Uterus (tissue), 2 donors: ENCODE data around the gene RAD23B.

Experiments used
- CTCF ChIP-seq, 4 experiments: fragments of 200-600 bp in 2 of 4; fragments of 450-650 bp in 2 of 4; sonication (generic) in 2 of 4; IDR thresholded peaks; one replicate each; pipeline ENCODE4 v1.5.1; 2016 to 2019; ENCODE audit warnings: antibody characterized with exemption in 4 of 4, mild to moderate bottlenecking in 2 of 4, moderate library complexity in 1 of 4
- POLR2A ChIP-seq, 2 donors: fragments of 450-650 bp; IDR thresholded peaks; one replicate each; pipeline ENCODE4 v1.6.1; 2016; ENCODE audit warnings: antibody characterized with exemption in 2 of 2, mild to moderate bottlenecking in 1 of 2, moderate library complexity in 1 of 2

GRCh38 chr9:107285286-107285685 is 2.2 kb downstream of the RAD23B start:
- TF ChIP-seq POLR2A (IDR thresholded peaks at IDR 0.05) (no peak), CTCF (IDR thresholded peaks at IDR 0.05) (no peak)
